ENCODE data around the gene KANTR.
A peak's percentile ranks its signal among the peaks of the same experiment; 100 is the strongest.

The KANTR gene

DNA sequence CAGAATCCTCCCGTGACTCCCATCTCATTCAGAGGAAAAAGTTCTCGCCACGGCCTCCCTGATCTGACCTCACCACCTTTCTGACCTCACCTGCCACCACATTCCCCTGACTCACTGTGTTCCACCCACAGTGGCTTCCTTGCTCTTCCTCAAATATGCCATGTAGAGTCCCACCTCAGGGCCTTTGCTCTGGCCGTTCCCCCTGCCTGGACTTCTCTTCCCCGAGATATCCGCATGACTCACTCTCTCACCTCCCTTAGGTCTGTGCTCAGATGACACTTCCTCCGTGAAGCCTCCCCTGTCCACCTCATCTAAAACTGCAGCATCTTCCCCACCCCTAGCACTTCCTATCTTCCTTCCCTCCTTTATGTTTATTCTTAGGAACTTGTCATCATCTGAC, 18.9 kb upstream of the KANTR start:
- Mint-ChIP-seq H3K9me3 (no peaks in the 10 kb centered on the region), H3K36me3 (ENCODE audit: low read depth) (no peaks in the 10 kb centered on the region), H3K27ac (no peak overlapping the region)

GRCh38 chrX:53076671-53077070, 17.3 kb upstream of the KANTR start:
- H3K9me3 Mint-ChIP-seq: no peaks in the 10 kb centered on the region
- peaks cover 23% of the 10 kb centered on the region for H3K4me1 Mint-ChIP-seq
- ATAC-seq: no peak
- no peaks in the 10 kb centered on the region for H3K27me3 Mint-ChIP-seq
- H3K36me3 Mint-ChIP-seq (ENCODE audit: low read depth): no peaks in the 10 kb centered on the region
- no peak overlapping the region for H3K27ac Mint-ChIP-seq
- DNase-seq: no peak
- no peak overlapping the region for H3K4me3 Mint-ChIP-seq

More for the DNA sequence above, 18.9 kb upstream of the KANTR start:
- Mint-ChIP-seq H3K4me1 (peaks cover 20% of the 10 kb centered on the region), H3K27me3 (no peaks in the 10 kb centered on the region), H3K4me3 (no peak overlapping the region)
- DNase-seq (no peak), ATAC-seq (no peak)

DNA sequence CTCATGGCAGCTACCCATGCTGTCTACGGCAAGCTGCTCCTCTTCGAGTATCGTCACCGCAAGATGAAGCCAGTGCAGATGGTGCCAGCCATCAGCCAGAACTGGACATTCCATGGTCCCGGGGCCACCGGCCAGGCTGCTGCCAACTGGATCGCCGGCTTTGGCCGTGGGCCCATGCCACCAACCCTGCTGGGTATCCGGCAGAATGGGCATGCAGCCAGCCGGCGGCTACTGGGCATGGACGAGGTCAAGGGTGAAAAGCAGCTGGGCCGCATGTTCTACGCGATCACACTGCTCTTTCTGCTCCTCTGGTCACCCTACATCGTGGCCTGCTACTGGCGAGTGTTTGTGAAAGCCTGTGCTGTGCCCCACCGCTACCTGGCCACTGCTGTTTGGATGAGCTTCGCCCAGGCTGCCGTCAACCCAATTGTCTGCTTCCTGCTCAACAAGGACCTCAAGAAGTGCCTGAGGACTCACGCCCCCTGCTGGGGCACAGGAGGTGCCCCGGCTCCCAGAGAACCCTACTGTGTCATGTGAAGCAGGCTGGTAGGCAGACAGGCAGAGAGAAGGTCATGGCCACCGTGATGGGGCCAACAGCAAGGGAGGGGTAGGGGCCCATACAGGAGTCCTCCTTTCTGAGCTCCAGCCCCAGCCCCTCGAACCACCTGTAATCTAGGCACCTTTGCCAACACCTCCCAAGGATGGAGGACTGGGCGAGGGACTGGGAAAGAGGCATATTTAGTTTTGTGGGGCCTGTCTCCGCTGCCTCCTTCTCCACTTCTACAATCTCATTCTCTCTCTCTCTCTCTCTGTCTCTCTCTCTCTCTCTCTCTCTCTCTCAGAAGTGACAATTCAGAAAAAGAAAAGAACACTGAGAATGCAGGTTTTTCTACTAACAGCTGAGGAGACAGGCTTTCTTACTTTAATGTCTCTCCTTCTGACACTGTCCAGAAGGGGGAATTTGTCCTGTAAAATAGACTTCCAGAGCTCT, 16.4 kb upstream of the KANTR start:
- Mint-ChIP-seq H3K4me3 (no peak overlapping the region), H3K27ac (no peak overlapping the region), H3K36me3 (ENCODE audit: low read depth) (no peaks in the 10 kb centered on the region), H3K4me1 (peaks cover 17% of the 10 kb centered on the region), H3K27me3 (no peaks in the 10 kb centered on the region), H3K9me3 (no peaks in the 10 kb centered on the region)
- ATAC-seq: no peak
- DNase-seq: no peak

- H3K9me3 Mint-ChIP-seq: no peaks in the 10 kb centered on the region
- H3K36me3 Mint-ChIP-seq (ENCODE audit: low read depth): peaks cover 3% of the 10 kb centered on the region
- no peak for DNase-seq
- no peak overlapping the region for H3K27ac Mint-ChIP-seq
- H3K4me3 Mint-ChIP-seq: no peak overlapping the region
- peaks cover 23% of the 10 kb centered on the region for H3K4me1 Mint-ChIP-seq
- no peak for ATAC-seq
- H3K27me3 Mint-ChIP-seq: no peaks in the 10 kb centered on the region
These were observed 15.0 kb upstream of the KANTR start for GRCh38 chrX:53078943-53079342.

GRCh38 chrX:53080628-53081580, 13.0 kb upstream of the KANTR start:
- Mint-ChIP-seq H3K4me1 (peaks cover 35% of the 10 kb centered on the region), H3K4me3 (peak overlapping the region; percentile 73), H3K9me3 (no peaks in the 10 kb centered on the region), H3K27me3 (no peaks in the 10 kb centered on the region), H3K36me3 (ENCODE audit: low read depth) (peaks cover 17% of the 10 kb centered on the region), H3K27ac (peak overlapping the region; percentile 81)
- ATAC-seq: no peak
- DNase-seq: no peak

DNA sequence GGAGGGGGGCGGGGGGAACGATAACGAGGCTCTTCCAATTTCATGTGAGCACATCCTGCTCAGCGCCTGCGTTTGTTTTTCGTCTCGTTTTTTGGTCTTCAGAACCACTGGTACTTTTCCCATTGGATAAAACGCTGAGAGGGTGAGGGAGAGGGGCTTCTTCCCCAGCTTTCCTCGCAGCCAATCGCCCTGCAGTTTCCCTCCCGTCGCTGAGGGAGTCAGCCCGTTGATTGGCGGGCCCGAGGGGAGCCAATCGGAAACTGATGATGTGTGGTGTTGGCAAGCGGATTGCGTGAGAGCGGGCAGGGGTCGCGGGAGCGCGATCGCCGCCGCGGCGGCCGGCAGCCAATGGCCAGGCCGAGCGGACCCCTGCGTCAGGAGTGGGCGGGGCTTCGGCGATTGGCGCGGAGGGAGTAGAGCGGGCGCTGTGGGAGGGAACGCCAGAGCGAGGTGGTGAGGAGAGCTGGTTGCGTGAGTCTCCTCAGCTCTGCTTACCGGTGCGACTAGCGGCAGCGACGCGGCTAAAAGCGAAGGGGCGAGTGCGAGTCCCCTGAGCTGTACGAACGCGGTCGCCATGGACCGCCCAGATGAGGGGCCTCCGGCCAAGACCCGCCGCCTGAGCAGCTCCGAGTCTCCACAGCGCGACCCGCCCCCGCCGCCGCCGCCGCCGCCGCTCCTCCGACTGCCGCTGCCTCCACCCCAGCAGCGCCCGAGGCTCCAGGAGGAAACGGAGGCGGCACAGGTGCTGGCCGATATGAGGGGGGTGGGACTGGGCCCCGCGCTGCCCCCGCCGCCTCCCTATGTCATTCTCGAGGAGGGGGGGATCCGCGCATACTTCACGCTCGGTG, 11.8 kb upstream of the KANTR start, which contains the start of gene TSPYL2:
TSS of gene TSPYL2 (plus strand) at position 443 of the 848 bp plus-strand sequence. CDS start at position 575, 132 bp downstream.
- H3K4me1 Mint-ChIP-seq: peaks cover 47% of the 10 kb centered on the region
- ATAC-seq (peak; percentile 91), DNase-seq (peak; percentile 92)
- peaks cover 20% of the 10 kb centered on the region for H3K36me3 Mint-ChIP-seq (ENCODE audit: low read depth)
- H3K27me3 Mint-ChIP-seq: no peaks in the 10 kb centered on the region
- peak within 1 kb of the TSS; percentile 90 for H3K4me3 Mint-ChIP-seq
- H3K9me3 Mint-ChIP-seq: no peaks in the 10 kb centered on the region
- H3K27ac Mint-ChIP-seq: peak within 1 kb of the TSS; percentile 97

DNA sequence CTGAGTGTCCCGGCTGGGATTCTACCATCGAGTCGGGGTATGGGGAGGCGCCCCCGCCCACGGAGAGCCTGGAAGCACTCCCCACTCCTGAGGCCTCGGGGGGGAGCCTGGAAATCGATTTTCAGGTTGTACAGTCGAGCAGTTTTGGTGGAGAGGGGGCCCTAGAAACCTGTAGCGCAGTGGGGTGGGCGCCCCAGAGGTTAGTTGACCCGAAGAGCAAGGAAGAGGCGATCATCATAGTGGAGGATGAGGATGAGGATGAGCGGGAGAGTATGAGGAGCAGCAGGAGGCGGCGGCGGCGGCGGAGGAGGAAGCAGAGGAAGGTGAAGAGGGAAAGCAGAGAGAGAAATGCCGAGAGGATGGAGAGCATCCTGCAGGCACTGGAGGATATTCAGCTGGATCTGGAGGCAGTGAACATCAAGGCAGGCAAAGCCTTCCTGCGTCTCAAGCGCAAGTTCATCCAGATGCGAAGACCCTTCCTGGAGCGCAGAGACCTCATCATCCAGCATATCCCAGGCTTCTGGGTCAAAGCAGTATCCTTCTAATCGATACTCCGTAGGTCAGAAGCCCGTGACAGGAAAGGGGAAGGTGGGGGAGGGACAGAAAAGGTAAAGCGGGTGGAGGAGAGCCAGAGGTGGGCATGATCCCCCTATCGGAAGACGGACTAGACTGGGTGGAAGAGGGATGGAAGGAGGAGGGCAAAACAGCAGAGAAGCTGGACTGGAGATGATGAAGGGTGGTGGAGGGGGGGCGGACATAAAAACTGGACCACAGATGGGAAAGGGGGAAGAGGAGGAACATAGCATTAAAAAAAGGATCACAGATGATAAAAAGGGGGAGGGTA, 10.9 kb upstream of the KANTR start:
- Mint-ChIP-seq H3K4me3 (peak overlapping the region; percentile 90), H3K9me3 (no peaks in the 10 kb centered on the region), H3K27ac (peak overlapping the region; percentile 84), H3K27me3 (no peaks in the 10 kb centered on the region), H3K36me3 (ENCODE audit: low read depth) (peaks cover 20% of the 10 kb centered on the region), H3K4me1 (peaks cover 55% of the 10 kb centered on the region)
- DNase-seq (peak; percentile 22), ATAC-seq (no peak)

- Mint-ChIP-seq H3K27ac (peak overlapping the region; percentile 84), H3K36me3 (ENCODE audit: low read depth) (peaks cover 20% of the 10 kb centered on the region)
- DNase-seq: no peak
These were observed 9.8 kb upstream of the KANTR start for GRCh38 chrX:53084043-53084570.

DNA sequence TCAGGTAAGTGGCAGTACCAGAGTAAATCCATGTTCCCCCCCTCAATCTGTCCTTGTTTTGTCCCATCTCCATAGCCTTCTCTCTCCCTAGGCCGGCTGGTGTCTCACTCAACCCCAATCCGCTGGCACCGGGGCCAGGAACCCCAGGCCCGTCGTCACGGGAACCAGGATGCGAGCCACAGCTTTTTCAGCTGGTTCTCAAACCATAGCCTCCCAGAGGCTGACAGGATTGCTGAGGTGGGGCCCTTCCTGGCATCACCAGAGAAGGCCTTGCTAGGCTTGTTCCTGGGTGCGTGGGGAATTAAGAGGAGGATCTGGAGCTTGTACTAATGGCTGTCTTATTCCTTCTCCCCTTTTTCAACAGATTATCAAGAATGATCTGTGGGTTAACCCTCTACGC, 9.1 kb upstream of the KANTR start:
- Mint-ChIP-seq H3K27me3 (no peaks in the 10 kb centered on the region), H3K4me1 (peaks cover 69% of the 10 kb centered on the region), H3K36me3 (ENCODE audit: low read depth) (peaks cover 20% of the 10 kb centered on the region), H3K4me3 (no peak overlapping the region), H3K9me3 (no peaks in the 10 kb centered on the region), H3K27ac (no peak overlapping the region)
- ATAC-seq: no peak
- no peak for DNase-seq

More at GRCh38 chrX:53084043-53084570, 9.8 kb upstream of the KANTR start:
- Mint-ChIP-seq H3K4me1 (peaks cover 66% of the 10 kb centered on the region), H3K4me3 (peak overlapping the region; percentile 90), H3K27me3 (no peaks in the 10 kb centered on the region), H3K9me3 (no peaks in the 10 kb centered on the region)
- no peak for ATAC-seq

- Mint-ChIP-seq H3K27ac (peak overlapping the region; percentile 74), H3K36me3 (ENCODE audit: low read depth) (peaks cover 20% of the 10 kb centered on the region), H3K4me3 (peak overlapping the region; percentile 7), H3K27me3 (no peaks in the 10 kb centered on the region), H3K4me1 (peaks cover 65% of the 10 kb centered on the region), H3K9me3 (no peaks in the 10 kb centered on the region)
- no peak for DNase-seq
- no peak for ATAC-seq
These were observed 8.2 kb upstream of the KANTR start for GRCh38 chrX:53085661-53086229.

DNA sequence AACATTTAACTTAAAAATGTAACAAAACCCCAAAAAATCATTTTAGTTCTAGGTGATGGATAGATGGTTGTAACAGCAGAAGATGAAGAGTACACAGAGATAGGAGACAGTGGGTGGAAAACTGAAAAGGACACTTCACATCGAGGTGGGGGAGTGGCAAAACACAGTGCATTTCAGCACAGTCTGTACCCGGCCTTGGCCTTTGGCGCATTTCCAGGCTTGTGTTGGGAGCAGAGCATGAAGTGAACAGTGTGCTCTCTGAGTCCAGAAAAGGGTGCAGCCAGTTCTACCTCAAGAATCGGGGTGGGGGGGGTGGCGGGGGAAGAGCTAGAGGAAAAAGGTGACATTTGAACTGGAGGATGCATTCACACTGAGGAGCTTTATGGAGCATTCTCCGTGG, 7.5 kb upstream of the KANTR start:
- Mint-ChIP-seq H3K4me1 (peaks cover 62% of the 10 kb centered on the region), H3K9me3 (no peaks in the 10 kb centered on the region), H3K27me3 (no peaks in the 10 kb centered on the region), H3K4me3 (no peak overlapping the region), H3K36me3 (ENCODE audit: low read depth) (peaks cover 20% of the 10 kb centered on the region), H3K27ac (no peak overlapping the region)
- no peak for DNase-seq
- no peak for ATAC-seq

DNA sequence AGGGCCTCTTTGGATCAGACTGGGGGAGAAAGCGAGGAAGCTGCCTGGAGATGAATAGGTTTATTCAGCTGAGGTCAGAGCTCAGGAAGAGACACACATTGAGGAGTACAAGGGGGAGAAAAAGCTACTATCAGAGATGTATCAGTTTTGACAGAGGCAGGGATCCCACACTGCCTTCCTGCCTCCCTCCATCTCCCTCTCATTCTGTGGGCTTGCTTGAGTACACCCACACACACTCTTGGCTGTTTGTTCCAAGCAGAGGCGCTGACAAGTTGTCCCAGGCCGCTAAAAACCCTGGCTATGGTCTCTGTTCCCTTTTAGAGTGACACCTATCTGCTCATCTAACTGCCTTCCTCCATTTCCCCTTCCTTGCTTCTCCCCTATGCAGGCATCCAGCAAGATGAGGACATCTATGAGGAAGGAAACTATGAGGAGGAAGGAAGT, 6.5 kb upstream of the KANTR start:
- Mint-ChIP-seq H3K36me3 (ENCODE audit: low read depth) (peaks cover 20% of the 10 kb centered on the region), H3K4me3 (no peak overlapping the region), H3K27me3 (no peaks in the 10 kb centered on the region), H3K4me1 (peaks cover 59% of the 10 kb centered on the region), H3K27ac (peak overlapping the region; percentile 42), H3K9me3 (no peaks in the 10 kb centered on the region)
- DNase-seq (no peak), ATAC-seq (no peak)

Data from activated naive CD8-positive, alpha-beta T cell treated with anti-CD3 and anti-CD28 coated beads, Interleukin-2, amount 50 U/mL, for 24 hours (primary cell).